Mononuclear cell (primary cell): Measurements from ENCODE around the gene OSER1. TPM values are rescaled to one million over a fixed set of nuclear protein-coding genes. Genes with fewer than 3 reads are reported as not detected.
"Not testable (repeated sequence)": the region's sequence is repeated elsewhere in the genome, so short reads cannot be mapped to it uniquely, and the experiment has no call there.

Experiments used
- H3K27me3 ChIP-seq: 2 replicates; pipeline ENCODE4 v1.6.0; 2011; ENCODE audit warnings: low read length, control low read depth; ENCODE audit not compliant: insufficient read depth
- H3K4me1 ChIP-seq: 2 replicates; pipeline ENCODE4 v1.5.1; 2011; ENCODE audit warnings: mild to moderate bottlenecking, low read length, control low read depth; ENCODE audit not compliant: insufficient read depth
- H3K4me3 ChIP-seq: 2 replicates; pipeline ENCODE4 v1.5.1; 2011; ENCODE audit warnings: mild to moderate bottlenecking, low read length, moderate library complexity
- H3K9me3 ChIP-seq: 2 replicates; pipeline ENCODE4 v1.5.1; 2011; ENCODE audit warnings: low read depth, mild to moderate bottlenecking, control low read depth, low read length
- total RNA-seq: library from RNA; depleted of rRNA; stranded (reverse); fragments of >200 nt; gene quantifications from one replicate; pipeline ENCODE4 v1.2.3, GENCODE V29; 2012

OSER1 gene
- total RNA-seq, 1 donor, result 109 TPM

- Histone ChIP-seq H3K9me3 (no peaks in the 10 kb centered on the region), H3K27me3 (no peaks in the 10 kb centered on the region)
Measured at GRCh38 chr20:44234566-44235317, 24.2 kb upstream of the OSER1 start.

DNA sequence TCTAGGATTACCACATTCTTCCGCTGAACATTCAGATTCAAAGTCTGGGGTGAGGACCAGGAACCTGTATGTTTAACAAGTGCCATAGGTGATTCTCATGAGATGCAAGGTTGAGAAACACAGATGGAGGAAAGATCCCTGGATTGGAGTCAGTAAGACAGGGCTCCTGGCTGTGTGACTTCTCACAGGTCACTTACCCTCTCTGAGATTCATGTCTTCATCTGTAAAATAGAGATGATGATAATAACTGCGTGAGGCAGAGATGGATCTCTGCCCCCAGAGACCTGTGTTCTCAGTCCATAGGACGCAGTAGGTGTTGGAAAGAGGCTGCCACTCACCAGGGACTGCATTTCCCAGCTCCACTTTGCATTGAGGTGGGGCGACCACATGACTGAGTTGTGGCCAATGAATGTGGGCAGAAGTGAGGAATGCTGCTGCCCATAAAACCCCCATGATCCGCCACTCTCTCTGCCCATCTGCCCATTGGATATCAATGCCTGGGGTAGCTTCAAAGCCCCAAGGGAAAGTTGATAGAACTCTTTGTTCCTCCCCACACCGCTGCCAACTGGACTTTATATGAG lies 23.0 kb upstream of the OSER1 start:
- no peaks in the 10 kb centered on the region for H3K4me1 ChIP-seq
- H3K27me3 ChIP-seq, result no peaks in the 10 kb centered on the region
- no peaks in the 10 kb centered on the region for H3K9me3 ChIP-seq
- H3K4me3 ChIP-seq, result no peak overlapping the region

More at GRCh38 chr20:44234566-44235317, 24.2 kb upstream of the OSER1 start:
- Histone ChIP-seq H3K4me3 (no peak overlapping the region), H3K4me1 (no peaks in the 10 kb centered on the region)

DNA sequence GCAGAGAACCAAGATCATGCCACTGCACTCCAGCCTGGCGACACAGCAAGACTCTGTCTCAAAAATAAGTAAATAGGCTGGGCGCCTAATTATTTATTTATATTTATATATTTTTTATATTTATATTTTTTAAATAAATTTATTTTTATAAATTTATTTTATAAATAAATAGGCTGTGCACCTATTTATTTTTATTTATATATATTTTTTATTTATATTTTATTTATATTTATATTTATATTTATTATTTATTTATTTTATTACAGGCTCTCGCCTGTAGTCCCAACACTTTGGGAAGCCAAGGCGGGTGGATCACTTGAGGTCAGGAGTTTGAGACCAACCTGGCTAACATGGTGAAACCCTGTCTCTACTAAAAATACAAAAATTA lies 21.9 kb upstream of the OSER1 start:
- not testable (repeated sequence) for H3K27me3 ChIP-seq, H3K9me3 ChIP-seq, H3K4me3 ChIP-seq, H3K4me1 ChIP-seq

GRCh38 chr20:44231713-44232468 lies 21.3 kb upstream of the OSER1 start:
- Histone ChIP-seq H3K9me3 (no peaks in the 10 kb centered on the region), H3K4me1 (no peaks in the 10 kb centered on the region), H3K4me3 (no peak overlapping the region), H3K27me3 (no peaks in the 10 kb centered on the region)

DNA sequence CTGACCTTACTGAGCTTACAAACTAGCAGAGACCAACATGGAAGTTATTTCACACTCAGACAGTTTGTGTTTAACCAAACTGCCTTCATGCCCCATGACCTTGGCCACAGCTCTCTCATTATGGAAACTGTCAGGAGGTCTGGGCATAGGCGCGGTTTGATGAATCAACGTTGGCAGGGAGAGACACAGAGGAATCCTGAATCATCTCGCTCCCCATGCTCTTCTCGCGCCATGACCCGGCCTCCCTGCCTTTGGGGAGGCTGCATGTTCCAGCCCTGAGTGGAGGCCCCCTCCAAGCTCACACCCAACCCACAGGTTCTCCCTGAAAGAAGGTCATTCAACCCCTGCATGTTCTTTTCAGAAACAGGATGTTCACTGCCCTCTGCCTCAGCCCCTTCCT lies 20.6 kb upstream of the OSER1 start:
- no peaks in the 10 kb centered on the region for H3K27me3 ChIP-seq
- H3K4me3 ChIP-seq, result no peak overlapping the region
- no peaks in the 10 kb centered on the region for H3K4me1 ChIP-seq
- H3K9me3 ChIP-seq, result no peaks in the 10 kb centered on the region

DNA sequence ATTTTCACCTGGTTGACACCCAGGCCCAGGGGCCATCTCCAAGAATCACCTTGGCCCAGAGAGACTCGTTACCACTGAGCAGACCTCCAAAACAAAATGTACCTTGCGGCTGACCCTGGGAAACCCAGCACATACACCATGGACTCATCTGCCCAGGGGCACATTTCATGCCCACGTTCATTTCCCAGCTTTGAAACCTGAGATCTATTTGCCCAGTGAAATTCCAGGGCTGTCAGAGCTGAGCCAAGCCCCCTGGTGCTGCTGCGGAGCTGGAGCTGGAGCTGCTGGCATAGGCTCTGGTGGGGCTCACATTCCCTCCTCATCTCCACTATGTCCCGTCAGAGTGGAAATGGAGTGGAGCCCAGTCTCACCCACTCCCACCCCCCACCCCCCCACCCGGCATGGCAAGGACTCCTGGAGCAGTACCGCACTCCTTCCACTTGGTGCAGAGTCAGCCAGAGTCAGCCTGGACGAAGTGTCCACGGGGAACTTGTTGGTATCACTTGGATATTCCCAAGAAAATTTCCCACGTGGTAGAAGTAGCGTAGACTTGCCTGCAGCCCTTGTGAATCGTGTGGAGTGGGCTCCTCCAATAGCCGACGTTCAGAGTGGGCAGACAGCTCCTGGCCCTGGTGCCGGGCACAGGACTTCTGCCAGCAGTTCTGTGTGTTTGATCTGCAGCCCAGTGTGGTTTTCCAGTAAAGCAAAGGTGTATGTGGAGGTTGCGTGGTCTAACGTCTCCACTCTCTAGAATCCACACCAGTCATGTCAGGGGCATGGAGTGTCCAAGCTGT lies 18.1 kb upstream of the OSER1 start:
- Histone ChIP-seq H3K4me1 (no peaks in the 10 kb centered on the region), H3K4me3 (no peak overlapping the region), H3K27me3 (no peaks in the 10 kb centered on the region), H3K9me3 (no peaks in the 10 kb centered on the region)

GRCh38 chr20:44224637-44225036 lies 14.1 kb upstream of the OSER1 start:
- Histone ChIP-seq H3K4me3 (no peak overlapping the region), H3K9me3 (no peaks in the 10 kb centered on the region), H3K27me3 (no peaks in the 10 kb centered on the region), H3K4me1 (peaks cover 4% of the 10 kb centered on the region)

DNA sequence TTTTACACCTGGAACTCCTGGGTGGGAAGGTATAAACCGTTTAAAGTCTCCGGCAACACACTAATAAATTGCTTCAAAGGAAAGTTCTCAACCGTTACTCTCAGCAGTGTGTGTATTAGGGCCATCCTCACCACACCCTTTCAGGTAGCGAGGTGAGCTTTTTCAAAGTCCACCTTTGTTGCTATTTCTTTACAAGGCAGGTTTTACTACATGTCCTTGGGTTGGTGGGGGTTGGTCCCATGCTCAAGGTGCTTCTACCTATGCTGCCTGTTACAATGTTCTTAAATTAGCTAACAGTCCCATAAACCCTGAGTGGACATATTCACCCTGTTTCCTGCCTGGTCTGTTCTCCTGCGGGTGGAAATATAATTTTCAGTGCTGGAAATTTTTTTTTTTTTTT lies 13.2 kb upstream of the OSER1 start:
- H3K4me3 ChIP-seq, result no peak overlapping the region
- H3K27me3 ChIP-seq, result no peaks in the 10 kb centered on the region
- peaks cover 13% of the 10 kb centered on the region for H3K4me1 ChIP-seq
- no peaks in the 10 kb centered on the region for H3K9me3 ChIP-seq

GRCh38 chr20:44222633-44223368 lies 12.2 kb upstream of the OSER1 start:
- Histone ChIP-seq H3K4me3 (no peak overlapping the region), H3K27me3 (no peaks in the 10 kb centered on the region), H3K4me1 (peaks cover 20% of the 10 kb centered on the region), H3K9me3 (no peaks in the 10 kb centered on the region)

DNA sequence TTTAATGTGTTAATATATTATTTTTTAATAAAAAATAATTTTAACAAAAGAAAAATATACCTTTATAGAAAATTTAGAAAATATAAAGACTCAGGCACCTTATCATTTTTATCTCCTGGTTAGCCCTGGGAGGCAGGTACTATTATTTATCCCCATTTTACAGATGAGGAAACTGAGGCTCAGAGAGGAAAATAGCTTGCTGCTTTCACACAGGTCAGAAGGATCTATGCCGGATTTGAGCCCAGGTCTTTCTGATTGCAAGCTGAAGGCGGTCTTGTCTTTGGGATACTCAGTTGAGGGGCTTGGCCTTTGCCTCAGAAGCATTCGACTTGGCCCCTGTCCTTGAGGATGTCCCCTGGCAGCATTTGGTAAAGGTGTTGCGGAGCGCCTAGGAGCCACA lies 11.5 kb upstream of the OSER1 start:
- H3K27me3 ChIP-seq, result no peaks in the 10 kb centered on the region
- no peaks in the 10 kb centered on the region for H3K9me3 ChIP-seq
- H3K4me3 ChIP-seq, result no peak overlapping the region
- H3K4me1 ChIP-seq, result peaks cover 28% of the 10 kb centered on the region

- H3K4me3 ChIP-seq, result no peak overlapping the region
- peaks cover 29% of the 10 kb centered on the region for H3K4me1 ChIP-seq
- no peaks in the 10 kb centered on the region for H3K27me3 ChIP-seq
Measured at GRCh38 chr20:44221368-44221954, 10.9 kb upstream of the OSER1 start.

GRCh38 chr20:44219791-44220190 lies 9.2 kb upstream of the OSER1 start:
- H3K27me3 ChIP-seq, result no peaks in the 10 kb centered on the region
- H3K4me3 ChIP-seq, result no peak overlapping the region
- H3K4me1 ChIP-seq, result peaks cover 36% of the 10 kb centered on the region
- H3K9me3 ChIP-seq, result no peaks in the 10 kb centered on the region

More at GRCh38 chr20:44221368-44221954, 10.9 kb upstream of the OSER1 start:
- no peaks in the 10 kb centered on the region for H3K9me3 ChIP-seq

DNA sequence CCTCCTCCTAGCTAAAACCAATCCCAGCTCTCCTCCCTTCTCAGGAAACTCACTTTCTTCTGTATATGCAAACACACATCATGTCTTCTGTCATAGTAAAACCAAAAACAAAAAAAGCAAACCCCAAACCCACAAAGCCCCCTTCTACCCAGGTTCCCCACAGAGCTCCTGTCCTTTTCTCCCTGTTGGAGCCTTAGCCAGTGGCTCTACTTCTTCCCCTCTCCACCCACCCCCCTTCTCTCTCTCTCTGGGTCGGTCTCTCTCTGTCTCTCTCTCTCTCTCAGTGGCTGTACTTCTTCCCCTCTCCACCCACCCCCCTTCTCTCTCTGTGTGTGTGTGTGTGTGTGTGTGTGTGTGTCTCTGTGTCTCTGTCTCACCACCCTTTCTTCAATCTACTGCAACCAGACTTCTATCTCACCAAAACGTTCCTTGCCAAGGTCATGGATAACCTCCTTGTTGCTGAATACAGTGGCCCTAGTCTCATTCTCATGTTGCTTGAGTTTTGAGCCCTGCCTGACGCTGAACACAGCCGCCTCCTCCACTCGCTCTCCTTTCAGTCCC lies 8.7 kb upstream of the OSER1 start:
- Histone ChIP-seq H3K27me3 (no peaks in the 10 kb centered on the region), H3K9me3 (no peaks in the 10 kb centered on the region), H3K4me3 (no peak overlapping the region), H3K4me1 (peaks cover 36% of the 10 kb centered on the region)

DNA sequence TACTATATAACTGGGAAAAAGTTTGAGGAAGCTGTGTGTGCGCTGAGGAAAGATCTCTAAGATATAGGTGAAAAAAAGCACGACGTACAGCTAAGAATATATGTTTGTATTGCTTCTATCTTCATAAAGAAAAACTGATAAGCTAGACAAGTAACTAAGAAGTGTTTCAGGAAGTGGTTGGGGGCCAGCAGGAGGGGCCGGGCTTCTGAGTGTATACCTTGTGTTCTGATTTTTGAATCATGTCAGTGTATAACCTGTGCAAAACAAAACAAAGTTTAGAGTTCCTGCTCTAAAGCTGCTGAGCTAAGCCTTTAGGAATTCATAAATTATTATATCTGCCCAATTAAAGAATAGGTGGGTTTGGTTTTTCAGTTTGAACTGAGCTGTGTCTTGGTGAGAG lies 7.9 kb upstream of the OSER1 start:
- Histone ChIP-seq H3K4me1 (peaks cover 36% of the 10 kb centered on the region), H3K4me3 (no peak overlapping the region), H3K27me3 (no peaks in the 10 kb centered on the region), H3K9me3 (no peaks in the 10 kb centered on the region)
